GM12878 (cell line): ENCODE measurements around the gene PLGRKT. TPM values are rescaled to one million over a fixed set of nuclear protein-coding genes. Genes with fewer than 3 reads are reported as not detected.
A peak's percentile ranks its signal among the peaks of the same experiment; 100 is the strongest.

ENCODE experiments used
- ASH2L ChIP-seq: fragments of 300-600, 200-600 bp; sonication (generic); IDR thresholded peaks from 2 replicates; pipeline ENCODE4 v1.6.1; 2017; ENCODE audit warnings: low read depth, mild to moderate bottlenecking, borderline replicate concordance
- BCL3 ChIP-seq: IDR thresholded peaks from 2 replicates; pipeline ENCODE4 v1.6.1; 2011; ENCODE audit warnings: borderline replicate concordance, low read depth, mild to moderate bottlenecking, moderate library complexity, low read length; ENCODE audit not compliant: insufficient read depth, poor library complexity, severe bottlenecking
- CHD1 ChIP-seq: IDR thresholded peaks from 2 replicates; pipeline ENCODE4 v1.6.1; 2012; ENCODE audit warnings: low read depth, low read length, improper control_type of control experiment
- EP300 ChIP-seq, 2 experiments: fragments of 150-350 bp in 1 of 2; IDR thresholded peaks; 2 replicates each; pipeline ENCODE4 v1.6.1; 2011 to 2012; ENCODE audit warnings: low read depth in 2 of 2, low read length in 2 of 2, borderline replicate concordance in 1 of 2, improper control_type of control experiment in 1 of 2, inconsistent platforms in 1 of 2; ENCODE audit not compliant: control insufficient read depth in 1 of 2
- ETV6 ChIP-seq, 2 experiments: fragments of 450-650 bp in 1 of 2; IDR thresholded peaks in 1 of 2; conservative IDR thresholded peaks in 1 of 2; 2 replicates each; pipeline ENCODE4 v1.6.1; 2014; ENCODE audit warnings: antibody characterized with exemption in 1 of 2, borderline replicate concordance in 1 of 2, low read depth in 1 of 2, mild to moderate bottlenecking in 1 of 2, moderate library complexity in 1 of 2
- HCFC1 ChIP-seq: fragments of 150-350 bp; IDR thresholded peaks from 2 replicates; pipeline ENCODE4 v1.6.1; 2014; ENCODE audit warnings: low read length
- IRF4 ChIP-seq: IDR thresholded peaks from 2 replicates; pipeline ENCODE4 v1.6.1; 2011; ENCODE audit warnings: low read depth, low read length
- KAT2A ChIP-seq: conservative IDR thresholded peaks from 2 replicates; pipeline ENCODE4 v1.6.1; 2011; ENCODE audit warnings: low read depth, low read length; ENCODE audit not compliant: control insufficient read depth
- KDM1A ChIP-seq: fragments of 200-600 bp; sonication (generic); IDR thresholded peaks from 2 replicates; pipeline ENCODE4 v1.6.1; 2016; ENCODE audit warnings: borderline replicate concordance
- MLLT1 ChIP-seq: fragments of 450-650 bp; IDR thresholded peaks from 2 replicates; pipeline ENCODE4 v1.6.1; 2016; ENCODE audit warnings: mild to moderate bottlenecking
- NRF1 ChIP-seq: conservative IDR thresholded peaks from 2 replicates; pipeline ENCODE4 v1.6.1; 2011; ENCODE audit warnings: mild to moderate bottlenecking, low read depth, low read length, improper control_type of control experiment
- POLR2AphosphoS5 ChIP-seq: IDR thresholded peaks from 2 replicates; pipeline ENCODE4 v1.6.1; 2011; ENCODE audit warnings: mild to moderate bottlenecking, low read length, inconsistent platforms
- RELB ChIP-seq: fragments of 450-650 bp; IDR thresholded peaks from 2 replicates; pipeline ENCODE4 v1.6.1; 2017; ENCODE audit warnings: low read depth, mild to moderate bottlenecking, moderate library complexity
- SMAD1 ChIP-seq: fragments of 450-650 bp; IDR thresholded peaks from 2 replicates; pipeline ENCODE4 v1.6.1; 2018; ENCODE audit warnings: mild to moderate bottlenecking, low read depth; ENCODE audit not compliant: partially characterized antibody
- STAT1 ChIP-seq: fragments of 450-650 bp; conservative IDR thresholded peaks from 2 replicates; pipeline ENCODE4 v1.6.1; 2014; ENCODE audit warnings: antibody characterized with exemption, mild to moderate bottlenecking
- SUZ12 ChIP-seq: fragments of 200-600 bp; sonication (generic); IDR thresholded peaks from one replicate; pipeline ENCODE4 v1.6.1; 2018; ENCODE audit warnings: antibody characterized with exemption, mild to moderate bottlenecking; ENCODE audit not compliant: unreplicated experiment
- YBX1 ChIP-seq: fragments of 450-650 bp; IDR thresholded peaks from 2 replicates; pipeline ENCODE4 v1.6.1; 2016; ENCODE audit warnings: antibody characterized with exemption
- ZBTB40 ChIP-seq: fragments of 450-650 bp; IDR thresholded peaks from 2 replicates; pipeline ENCODE4 v1.6.1; 2016; ENCODE audit warnings: mild to moderate bottlenecking, moderate library complexity, borderline replicate concordance
- ZNF207 ChIP-seq: fragments of 450-650 bp; IDR thresholded peaks from 2 replicates; pipeline ENCODE4 v1.6.1; 2014; ENCODE audit warnings: antibody characterized with exemption, mild to moderate bottlenecking, borderline replicate concordance
- polyA plus RNA-seq, 11 experiments: library from polyadenylated mRNA; depleted of rRNA in 4 of 11; unstranded in 6 of 11; stranded (reverse) in 5 of 11; fragments of >200 nt; fragmentation: Nextera tagmentation in 4 of 11; fragmentation: Illumina TruSeq in 1 of 11; extraction: Ambion mirVana in 4 of 11; extraction: Trizol in 1 of 11; gene quantifications; 1 replicate in 1 of 11; 2 replicates in 10 of 11; pipeline versions ENCODE4 v1.2.1 to v1.2.3, GENCODE V29; 2011 to 2016; ENCODE audit warnings: inconsistent platforms in 2 of 11, missing spikeins in 2 of 11, low read depth in 1 of 11
- total RNA-seq, 4 experiments: library from RNA; depleted of rRNA in 3 of 4; stranded (reverse); fragments of >200 nt in 3 of 4; fragmentation: Illumina TruSeq in 1 of 4; extraction: Trizol in 1 of 4; gene quantifications; 2 replicates each; pipeline versions ENCODE4 v1.2.1 to v1.2.3, GENCODE V29; 2013 to 2021

Gene PLGRKT
- total and polyA plus RNA-seq, 10 of the 15 experiments (the other 5 are each of a cell fraction or from before 2014, with no cell fraction given) = 25.2 to 72.3 (median 38.4) TPM

- TF ChIP-seq ZBTB40 (peak; percentile 92), STAT1 (peak; percentile 79; the same call in 1 of the 2 replicates), RELB (peak; percentile 43; the same call in 1 of the 2 replicates), ASH2L (no peak), MLLT1 (peak; percentile 37; the same call in 1 of the 2 replicates), POLR2AphosphoS5 (peak; percentile 80), HCFC1 (no peak; the same call in 1 of the 2 replicates), KAT2A (no peak), SUZ12 (no peak), YBX1 (no peak), EP300 (IDR thresholded peaks at IDR 0.05; ENCODE audit: borderline replicate concordance in 1 of 2, control insufficient read depth in 1 of 2, low read depth in 2 of 2, low read length in 2 of 2) (peak in 1 of 2 experiments; percentile 37; a peak in 1 of 4 replicates), KDM1A (no peak), ETV6 (conservative IDR thresholded peaks at IDR 0.05 in 1 of 2, IDR thresholded peaks at IDR 0.05 in 1 of 2; ENCODE audit: borderline replicate concordance in 1 of 2, low read depth in 1 of 2) (peak in 1 of 2 experiments; percentile 40; a peak in 1 of 4 replicates), NRF1 (no peak; the same call in 1 of the 2 replicates), BCL3 (no peak), IRF4 (no peak), SMAD1 (peak; percentile 54), CHD1 (0 out of 2 replicates have a peak, but pooled peaks have one; percentile 63), ZNF207 (peak; percentile 92)
Observed at GRCh38 chr9:5437254-5438216, at the start of gene PLGRKT (continued).
